ENCODE data around the gene SNAPC4. TPM values are rescaled to one million over a fixed set of nuclear protein-coding genes. Genes with fewer than 3 reads are reported as not detected.

Gene SNAPC4
- total RNA-seq, 4 donors from 2014 or later, result 6.0 to 14.5 (median 10.1) TPM

DNA sequence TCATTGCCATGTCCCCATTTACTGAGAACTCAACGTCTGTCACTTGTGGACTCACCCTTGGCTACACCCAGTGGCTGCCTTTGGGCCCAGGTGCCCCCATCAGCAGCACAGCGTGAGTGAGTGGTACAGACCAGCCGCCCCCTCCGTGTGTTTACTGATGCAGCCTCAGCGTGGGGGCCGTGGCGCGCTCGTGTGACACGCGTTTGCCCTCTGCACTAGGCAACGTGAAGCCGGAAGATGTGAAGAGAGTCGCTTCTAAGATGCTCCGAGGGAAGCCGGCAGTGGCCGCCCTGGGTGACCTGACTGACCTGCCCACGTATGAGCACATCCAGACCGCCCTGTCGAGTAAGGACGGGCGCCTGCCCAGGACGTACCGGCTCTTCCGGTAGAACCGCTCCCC, 22.9 kb upstream of the SNAPC4 start:
- peaks cover 0 to 55% (median 20%) of the 10 kb centered on the region in 4 donors for H3K36me3 ChIP-seq
- intact Hi-C loops (cut with DNase I; ENCODE audit: low total_unique reads) (no loop called here), in situ Hi-C loops (cut with MboI; ENCODE audit: low pct_ligation_motif_present in 1 of 4, low pct_unique_long_range_greater_than_20kb in 1 of 4, low sequenced_read_pairs in 3 of 4) (no loop called here)
- no peaks in the 10 kb centered on the region for H3K4me1 ChIP-seq
- TF ChIP-seq POLR2AphosphoS5 (IDR thresholded peaks at IDR 0.05) (no peak), POLR2A (IDR thresholded peaks at IDR 0.05) (no peak), EP300 (IDR thresholded peaks at IDR 0.05; ENCODE audit: low read depth) (no peak)
- TF ChIP-seq, protein P1, sequence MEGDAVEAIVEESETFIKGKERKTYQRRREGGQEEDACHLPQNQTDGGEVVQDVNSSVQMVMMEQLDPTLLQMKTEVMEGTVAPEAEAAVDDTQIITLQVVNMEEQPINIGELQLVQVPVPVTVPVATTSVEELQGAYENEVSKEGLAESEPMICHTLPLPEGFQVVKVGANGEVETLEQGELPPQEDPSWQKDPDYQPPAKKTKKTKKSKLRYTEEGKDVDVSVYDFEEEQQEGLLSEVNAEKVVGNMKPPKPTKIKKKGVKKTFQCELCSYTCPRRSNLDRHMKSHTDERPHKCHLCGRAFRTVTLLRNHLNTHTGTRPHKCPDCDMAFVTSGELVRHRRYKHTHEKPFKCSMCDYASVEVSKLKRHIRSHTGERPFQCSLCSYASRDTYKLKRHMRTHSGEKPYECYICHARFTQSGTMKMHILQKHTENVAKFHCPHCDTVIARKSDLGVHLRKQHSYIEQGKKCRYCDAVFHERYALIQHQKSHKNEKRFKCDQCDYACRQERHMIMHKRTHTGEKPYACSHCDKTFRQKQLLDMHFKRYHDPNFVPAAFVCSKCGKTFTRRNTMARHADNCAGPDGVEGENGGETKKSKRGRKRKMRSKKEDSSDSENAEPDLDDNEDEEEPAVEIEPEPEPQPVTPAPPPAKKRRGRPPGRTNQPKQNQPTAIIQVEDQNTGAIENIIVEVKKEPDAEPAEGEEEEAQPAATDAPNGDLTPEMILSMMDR (IDR thresholded peaks at IDR 0.05), result no peak
- H3K27ac ChIP-seq, result no peak overlapping the region
- no peaks in the 10 kb centered on the region for H3K27me3 ChIP-seq
- no peak overlapping the region for H3K4me3 ChIP-seq
- WGBS, 2 donors (ENCODE audit: low coverage in 1 of 2), result 93% methylated on average over 26 of the region's 26 CpGs; no CpG with 5 or more reads in 1 of the 2 donors
- no peak for DNase-seq
- H3K9me3 ChIP-seq, result no peaks in the 10 kb centered on the region

DNA sequence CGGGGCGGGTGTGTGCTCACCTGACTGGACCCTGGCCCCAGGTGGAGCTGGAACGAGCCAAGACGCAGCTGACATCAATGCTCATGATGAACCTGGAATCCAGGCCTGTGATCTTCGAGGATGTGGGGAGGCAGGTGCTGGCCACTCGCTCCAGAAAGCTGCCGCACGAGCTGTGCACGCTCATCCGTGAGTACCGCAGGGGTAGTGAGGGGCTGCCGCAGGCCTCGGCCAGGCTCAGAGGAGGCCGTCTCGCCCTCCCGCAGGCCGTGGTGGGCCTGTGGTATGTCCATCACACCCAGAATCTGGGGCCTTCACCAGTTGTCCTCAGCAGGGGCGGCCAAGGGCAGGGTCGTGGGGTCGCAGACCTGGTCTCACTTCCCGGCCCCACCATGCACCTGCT, 21.8 kb upstream of the SNAPC4 start:
- WGBS, 2 donors (ENCODE audit: low coverage in 1 of 2), result 80% methylated on average over 9 of the region's 21 CpGs; no CpG with 5 or more reads in 1 of the 2 donors
- TF ChIP-seq POLR2A (IDR thresholded peaks at IDR 0.05) (no peak), EP300 (IDR thresholded peaks at IDR 0.05; ENCODE audit: low read depth) (no peak), POLR2AphosphoS5 (IDR thresholded peaks at IDR 0.05) (no peak)
- TF ChIP-seq, protein P1 (IDR thresholded peaks at IDR 0.05), result no peak

GRCh38 chr9:136419092-136419420, 19.1 kb upstream of the SNAPC4 start:
- Histone ChIP-seq H3K9me3 (no peaks in the 10 kb centered on the region), H3K27me3 (no peaks in the 10 kb centered on the region), H3K4me1 (no peaks in the 10 kb centered on the region), H3K27ac (no peak overlapping the region), H3K4me3 (no peak overlapping the region), H3K36me3 (peaks cover 0 to 90% (median 35%) of the 10 kb centered on the region in 4 donors)
- DNase-seq, result no peak
- in situ Hi-C loops (cut with MboI; ENCODE audit: low pct_ligation_motif_present in 1 of 4, low pct_unique_long_range_greater_than_20kb in 1 of 4, low sequenced_read_pairs in 3 of 4), result no loop called here
- intact Hi-C loops (cut with DNase I; ENCODE audit: low total_unique reads), result no loop called here
- 94% methylated on average over 12 of the region's 12 CpGs; no CpG with 5 or more reads in 1 of the 2 donors for WGBS, 2 donors (ENCODE audit: low coverage in 1 of 2)
- TF ChIP-seq POLR2A (IDR thresholded peaks at IDR 0.05) (no peak), POLR2AphosphoS5 (IDR thresholded peaks at IDR 0.05) (no peak), EP300 (IDR thresholded peaks at IDR 0.05; ENCODE audit: low read depth) (no peak)
- TF ChIP-seq, protein P1 (IDR thresholded peaks at IDR 0.05), result no peak

More for the DNA sequence above, 21.8 kb upstream of the SNAPC4 start:
- Histone ChIP-seq H3K4me1 (no peaks in the 10 kb centered on the region), H3K27ac (no peak overlapping the region), H3K9me3 (no peaks in the 10 kb centered on the region), H3K36me3 (peaks cover 0 to 66% (median 25%) of the 10 kb centered on the region in 4 donors), H3K4me3 (no peak overlapping the region), H3K27me3 (no peaks in the 10 kb centered on the region)
- intact Hi-C loops (cut with DNase I; ENCODE audit: low total_unique reads) (no loop called here), in situ Hi-C loops (cut with MboI; ENCODE audit: low pct_ligation_motif_present in 1 of 4, low pct_unique_long_range_greater_than_20kb in 1 of 4, low sequenced_read_pairs in 3 of 4) (no loop called here)
- no peak for DNase-seq

DNA sequence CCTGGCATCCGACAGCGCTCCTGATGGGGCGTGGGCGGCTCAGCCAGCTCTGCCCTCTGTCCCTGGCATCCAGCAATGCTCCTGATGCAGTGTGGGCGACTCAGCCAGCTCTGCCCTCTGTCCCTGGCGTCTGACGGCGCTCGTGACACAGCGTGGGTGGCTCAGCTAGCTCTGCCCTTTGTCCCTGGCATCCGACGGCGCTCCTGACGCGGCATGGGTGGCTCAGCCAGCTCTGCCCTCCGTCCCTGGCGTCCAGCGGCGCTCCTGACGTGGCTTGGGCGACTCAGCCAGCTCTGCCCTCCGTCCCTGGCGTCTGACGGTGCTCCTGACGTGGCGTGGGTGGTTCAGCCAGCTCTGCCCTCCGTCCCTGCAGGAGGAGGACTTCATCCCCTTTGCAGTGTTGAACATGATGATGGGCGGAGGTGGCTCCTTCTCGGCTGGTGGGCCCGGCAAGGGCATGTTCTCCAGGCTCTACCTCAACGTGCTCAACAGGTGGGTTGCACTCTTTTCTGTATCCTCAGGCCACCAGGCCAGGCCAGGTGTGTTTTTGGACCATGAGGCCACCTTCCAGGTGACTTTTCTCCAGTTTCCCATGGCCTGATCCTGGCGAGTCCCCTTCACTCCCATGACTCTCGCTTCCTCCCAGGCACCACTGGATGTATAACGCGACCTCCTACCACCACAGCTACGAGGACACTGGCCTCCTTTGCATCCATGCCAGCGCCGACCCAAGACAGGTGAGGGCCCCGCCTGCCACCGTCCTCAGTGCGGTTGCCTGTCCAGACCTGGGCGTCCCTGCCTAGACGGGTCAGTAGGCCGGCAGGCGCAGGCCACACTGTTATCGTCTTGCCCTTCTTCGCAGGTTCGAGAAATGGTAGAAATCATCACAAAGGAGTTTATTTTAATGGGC, 18.5 kb upstream of the SNAPC4 start:
- H3K9me3 ChIP-seq, result no peaks in the 10 kb centered on the region
- H3K27me3 ChIP-seq, result no peaks in the 10 kb centered on the region
- H3K27ac ChIP-seq, result no peak overlapping the region
- TF ChIP-seq, protein P1 (IDR thresholded peaks at IDR 0.05), result no peak
- no peak for TF ChIP-seq POLR2AphosphoS5 (IDR thresholded peaks at IDR 0.05)
- TF ChIP-seq EP300 (IDR thresholded peaks at IDR 0.05; ENCODE audit: low read depth), result no peak
- no peak for TF ChIP-seq POLR2A (IDR thresholded peaks at IDR 0.05)
- no peak for DNase-seq
- intact Hi-C loops (cut with DNase I; ENCODE audit: low total_unique reads) (no loop called here), in situ Hi-C loops (cut with MboI; ENCODE audit: low pct_ligation_motif_present in 1 of 4, low pct_unique_long_range_greater_than_20kb in 1 of 4, low sequenced_read_pairs in 3 of 4) (no loop called here)
- H3K36me3 ChIP-seq, result peaks cover 0 to 92% (median 35%) of the 10 kb centered on the region in 4 donors
- 93 to 100% methylated on average over 6 to 43 of the region's 48 CpGs for WGBS, 2 donors (ENCODE audit: low coverage in 1 of 2)
- no peak overlapping the region for H3K4me3 ChIP-seq
- H3K4me1 ChIP-seq, result no peaks in the 10 kb centered on the region

Data from transverse colon (tissue), 4 donors.